Lower lobe of right lung (tissue), 2 donors: Measurements from ENCODE around the gene METTL24. TPM values are rescaled to one million over a fixed set of nuclear protein-coding genes. Genes with fewer than 3 reads are reported as not detected.
"Not testable (repeated sequence)": the region's sequence is repeated elsewhere in the genome, so short reads cannot be mapped to it uniquely, and the experiment has no call there.

Experiments used
- ATAC-seq, 2 donors: fragments of 200-7000 bp; cut with Tn5 transposase; one replicate each; pipeline ENCODE4 v1.9.1; 2020 to 2022; ENCODE audit warnings: mild to moderate bottlenecking in 2 of 2, moderate library complexity in 2 of 2
- DNase-seq: peaks from one replicate; pipeline ENCODE4 v3.0.0-alpha.2; 2020
- H3K27ac ChIP-seq: fragments of 200-600 bp; one replicate; pipeline ENCODE4 v1.8.0; 2022
- H3K27me3 ChIP-seq: fragments of 200-600 bp; one replicate; pipeline ENCODE4 v1.8.0; 2022; ENCODE audit warnings: low read depth
- H3K36me3 ChIP-seq: fragments of 200-600 bp; one replicate; pipeline ENCODE4 v1.8.0; 2022; ENCODE audit warnings: mild to moderate bottlenecking
- H3K4me1 ChIP-seq: fragments of 200-600 bp; one replicate; pipeline ENCODE4 v1.8.0; 2022
- H3K4me3 ChIP-seq: fragments of 200-600 bp; one replicate; pipeline ENCODE4 v1.8.0; 2022; ENCODE audit warnings: mild to moderate bottlenecking
- H3K9me3 ChIP-seq: fragments of 200-600 bp; one replicate; pipeline ENCODE4 v1.8.0; 2022
- CTCF ChIP-seq: fragments of 200-600 bp; IDR thresholded peaks from one replicate; pipeline ENCODE4 v1.8.0; 2022; ENCODE audit warnings: antibody characterized with exemption, mild to moderate bottlenecking
- intact Hi-C: fragments of 100-400 bp; cut with DNase I; formaldehyde crosslinking; loops from one replicate; pipeline ENCODE4 v1.11.0; 2022
- total RNA-seq: library from RNA; stranded (reverse); fragmentation: NEBNext Ultra II Directional; extraction: Animal tissue kit (Norgen Biotek cat#: 25700); gene quantifications from one replicate; pipeline ENCODE4 v1.2.1, GENCODE V29; 2021
- donor health status: DM: no; HTN: yes; CAD: no; lungs with severe emphysema.

Gene METTL24
- total RNA-seq, 1 donor from 2014 or later: 2.8 TPM

GRCh38 chr6:110317646-110318045, 40.5 kb downstream of the METTL24 start:
- no peak for TF ChIP-seq CTCF
- Histone ChIP-seq H3K4me3 (no peak overlapping the region), H3K27ac (no peak overlapping the region), H3K27me3 (no peaks in the 10 kb centered on the region), H3K9me3 (no peaks in the 10 kb centered on the region), H3K36me3 (no peaks in the 10 kb centered on the region), H3K4me1 (peaks cover 5% of the 10 kb centered on the region)
- intact Hi-C loops: no loop called here
- DNase-seq (no peak), ATAC-seq (no peak)

DNA sequence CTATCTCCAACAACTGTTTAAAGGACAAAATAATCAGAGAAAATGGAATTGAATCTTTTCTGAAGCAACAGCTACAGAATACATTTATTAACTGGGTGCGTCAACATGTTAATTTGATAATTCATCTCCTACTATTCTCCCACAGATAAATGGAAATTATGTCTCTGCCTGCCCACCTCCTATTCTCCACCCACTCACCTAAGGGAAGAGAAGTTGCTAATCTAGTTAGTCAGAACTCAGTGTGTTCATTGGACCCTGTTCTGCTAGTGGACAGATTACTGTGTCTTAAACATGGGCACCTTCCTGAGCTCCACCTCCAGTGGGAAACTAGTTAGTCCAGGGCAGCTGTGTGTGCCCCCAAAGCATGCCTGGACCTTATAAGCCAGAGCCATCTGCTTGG, 41.0 kb downstream of the METTL24 start:
- Histone ChIP-seq H3K36me3 (no peaks in the 10 kb centered on the region), H3K27ac (no peak overlapping the region), H3K9me3 (no peaks in the 10 kb centered on the region), H3K4me3 (no peak overlapping the region), H3K27me3 (no peaks in the 10 kb centered on the region), H3K4me1 (peaks cover 5% of the 10 kb centered on the region)
- DNase-seq (no peak), ATAC-seq (no peak)
- no peak for TF ChIP-seq CTCF
- intact Hi-C loops: no loop called here

GRCh38 chr6:110315869-110316398, 42.2 kb downstream of the METTL24 start:
- DNase-seq (no peak), ATAC-seq (no peak)
- no peak overlapping the region for H3K4me3 ChIP-seq
- H3K36me3 ChIP-seq: no peaks in the 10 kb centered on the region
- no peaks in the 10 kb centered on the region for H3K27me3 ChIP-seq
- no peaks in the 10 kb centered on the region for H3K9me3 ChIP-seq
- no peak overlapping the region for H3K27ac ChIP-seq
- no peak for TF ChIP-seq CTCF
- intact Hi-C loops: no loop called here
- no peaks in the 10 kb centered on the region for H3K4me1 ChIP-seq

GRCh38 chr6:110315207-110315868, 42.8 kb downstream of the METTL24 start:
- no peak for DNase-seq
- Histone ChIP-seq H3K4me3 (no peak overlapping the region), H3K4me1 (no peaks in the 10 kb centered on the region), H3K9me3 (no peaks in the 10 kb centered on the region), H3K27me3 (no peaks in the 10 kb centered on the region), H3K36me3 (no peaks in the 10 kb centered on the region), H3K27ac (no peak overlapping the region)
- intact Hi-C loops: no loop called here
- ATAC-seq: no peak
- no peak for TF ChIP-seq CTCF

DNA sequence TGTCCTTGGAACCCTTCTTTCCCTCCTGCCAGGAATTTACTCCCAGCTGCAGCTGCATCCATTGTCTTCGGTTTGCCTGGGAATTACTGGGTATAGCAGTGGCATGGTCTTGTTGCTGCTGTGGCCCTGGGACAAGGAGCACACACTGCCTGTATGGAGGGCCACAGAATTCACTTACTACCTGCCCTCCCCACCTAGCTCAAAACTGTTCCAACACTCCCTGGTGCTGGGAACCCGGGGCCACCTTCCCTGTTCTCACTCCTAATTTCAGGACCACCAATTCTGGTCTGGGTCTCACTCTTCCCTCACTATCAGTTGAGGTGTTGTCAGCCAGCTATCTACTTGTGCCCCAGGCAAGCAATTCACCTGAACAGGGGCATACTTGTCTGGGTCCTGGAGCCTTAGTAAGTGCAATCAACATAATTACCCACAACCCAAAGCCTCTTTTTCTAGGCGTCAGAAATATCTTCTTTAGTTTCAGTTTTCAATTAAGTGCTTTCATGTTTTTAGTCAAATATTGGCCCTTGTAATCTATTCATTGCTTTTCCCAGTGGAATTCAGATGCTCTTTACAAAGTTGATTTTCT, 47.2 kb downstream of the METTL24 start:
- no peaks in the 10 kb centered on the region for H3K9me3 ChIP-seq
- no peaks in the 10 kb centered on the region for H3K27me3 ChIP-seq
- no peaks in the 10 kb centered on the region for H3K36me3 ChIP-seq
- no peaks in the 10 kb centered on the region for H3K4me1 ChIP-seq
- intact Hi-C loops: no loop called here
- H3K4me3 ChIP-seq: no peak overlapping the region
- no peak for TF ChIP-seq CTCF
- H3K27ac ChIP-seq: no peak overlapping the region
- no peak for ATAC-seq
- DNase-seq: no peak

DNA sequence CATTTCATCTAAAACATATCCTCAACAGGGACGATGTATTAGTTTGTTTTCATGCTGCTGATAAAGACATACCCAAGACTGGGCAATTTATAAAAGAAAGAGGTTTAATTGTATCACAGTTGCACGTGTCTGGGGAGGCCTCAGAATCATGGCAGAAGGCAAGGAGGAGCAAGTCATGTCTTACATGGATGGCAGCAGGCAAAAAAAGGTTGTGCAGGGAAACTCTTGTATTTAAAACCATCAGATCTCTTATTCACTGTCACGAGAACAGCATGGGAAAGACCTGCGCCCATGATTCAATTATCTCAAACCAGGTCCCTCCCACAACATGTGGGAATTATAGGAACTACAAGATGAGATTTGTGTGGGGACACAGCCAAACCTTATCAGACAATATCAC, 48.7 kb downstream of the METTL24 start:
- intact Hi-C loops, ATAC-seq, H3K4me3 ChIP-seq: not testable (repeated sequence)

More for the DNA sequence above, 48.7 kb downstream of the METTL24 start:
- not testable (repeated sequence) for DNase-seq, H3K27ac ChIP-seq, H3K4me1 ChIP-seq, H3K36me3 ChIP-seq, H3K9me3 ChIP-seq, H3K27me3 ChIP-seq
